LHCN-M2 (cell line): Measurements from ENCODE around the gene PTPRR. TPM values are rescaled to one million over a fixed set of nuclear protein-coding genes. Genes with fewer than 3 reads are reported as not detected.

Source experiments
- DNase-seq: peaks from one replicate; pipeline ENCODE4 v3.0.0-alpha.2; 2012; ENCODE audit warnings: low read depth
- total RNA-seq: library from RNA; depleted of rRNA; stranded (reverse); fragments of >200 nt; gene quantifications from 2 replicates; pipeline ENCODE4 v1.2.3, GENCODE V29; 2014

PTPRR gene
- total RNA-seq, 1 experiment from 2014 or later: 1.4 TPM

GRCh38 chr12:70798016-70798783 lies 122.3 kb downstream of the PTPRR start:
- DNase-seq: no peak

GRCh38 chr12:70796989-70797388 lies 123.5 kb downstream of the PTPRR start:
- no peak for DNase-seq

GRCh38 chr12:70795608-70796007 lies 124.9 kb downstream of the PTPRR start:
- DNase-seq: no peak

- DNase-seq: no peak
Observed at GRCh38 chr12:70794131-70794530, 126.4 kb downstream of the PTPRR start.

- DNase-seq: no peak
Observed at GRCh38 chr12:70788774-70789173, 131.8 kb downstream of the PTPRR start.

- DNase-seq: no peak
Observed at GRCh38 chr12:70787612-70788011, 132.9 kb downstream of the PTPRR start.

GRCh38 chr12:70785896-70786295 lies 134.6 kb downstream of the PTPRR start:
- no peak for DNase-seq

- DNase-seq: no peak
Observed at GRCh38 chr12:70784042-70784668, 136.4 kb downstream of the PTPRR start.

GRCh38 chr12:70783455-70783854 lies 137.1 kb downstream of the PTPRR start:
- no peak for DNase-seq

- no peak for DNase-seq
Observed at GRCh38 chr12:70779250-70779649, 141.3 kb downstream of the PTPRR start.

GRCh38 chr12:70774055-70774454 lies 146.5 kb downstream of the PTPRR start:
- peak; percentile 91 for DNase-seq

GRCh38 chr12:70772836-70773235 lies 147.7 kb downstream of the PTPRR start:
- no peak for DNase-seq

GRCh38 chr12:70771581-70771980 lies 149.0 kb downstream of the PTPRR start:
- DNase-seq: no peak

GRCh38 chr12:70763666-70764065 lies 156.9 kb downstream of the PTPRR start:
- no peak for DNase-seq

GRCh38 chr12:70762000-70762399 lies 158.5 kb downstream of the PTPRR start:
- no peak for DNase-seq

GRCh38 chr12:70759161-70759918 lies 161.2 kb downstream of the PTPRR start:
- no peak for DNase-seq

- no peak for DNase-seq
Observed at GRCh38 chr12:70758494-70758845, 162.1 kb downstream of the PTPRR start.

- no peak for DNase-seq
Observed at GRCh38 chr12:70757830-70758493, 162.6 kb downstream of the PTPRR start.

GRCh38 chr12:70756791-70757190 lies 163.7 kb downstream of the PTPRR start:
- DNase-seq: no peak

- peak; percentile 70 for DNase-seq
Observed at GRCh38 chr12:70756118-70756517, 164.4 kb downstream of the PTPRR start.

GRCh38 chr12:70754330-70754741 lies 166.2 kb downstream of the PTPRR start:
- DNase-seq: no peak

GRCh38 chr12:70752327-70752726 lies 168.2 kb downstream of the PTPRR start:
- no peak for DNase-seq
